GM12878 (cell line): Measurements from ENCODE around the gene DDC. TPM values are rescaled to one million over a fixed set of nuclear protein-coding genes. Genes with fewer than 3 reads are reported as not detected.
"Not testable (repeated sequence)": the region's sequence is repeated elsewhere in the genome, so short reads cannot be mapped to it uniquely, and the experiment has no call there.

Source experiments
- ATAC-seq: fragments of 200-7000 bp; cut with Tn5 transposase; 3 replicates; pipeline ENCODE4 v1.9.1; 2020; ENCODE audit warnings: mild to moderate bottlenecking, moderate library complexity
- BruUV-seq: library from RNA; stranded (reverse); fragments of 400-500 nt; replicated peaks from 2 replicates; lab custom pipeline; 2021; lab: Mats Ljungman, UMichigan
- CTCF ChIA-PET: fragments of 300-600 bp; sonication (Branson Sonifier 250); formaldehyde crosslinking; extraction: SDS; loops from one replicate; lab custom pipeline; 2021; ENCODE audit warnings: inconsistent platforms; lab: Yijun Ruan, JAX
- POLR2A ChIA-PET: fragments of 350-600 bp; formaldehyde crosslinking; extraction: SDS; loops from one replicate; lab custom pipeline; 2021; ENCODE audit warnings: inconsistent platforms; lab: Charles Lee
- RAD21 ChIA-PET: fragments of 300-600 bp; sonication (Branson Sonifier 250); formaldehyde crosslinking; loops from one replicate; lab custom pipeline; 2023; ENCODE audit warnings: antibody characterized with exemption; ENCODE audit not compliant: unreplicated experiment; lab: Charles Lee
- SMC1A ChIA-PET: fragments of 300-600 bp; sonication (Branson Sonifier 250); formaldehyde crosslinking; loops from one replicate; lab custom pipeline; 2023; ENCODE audit not compliant: unreplicated experiment, uncharacterized antibody; lab: Charles Lee
- DNase-seq: peaks from one replicate; pipeline ENCODE4 v3.0.0-alpha.2; 2011; ENCODE audit warnings: low read depth, low spot score
- FAIRE-seq: peaks from 3 replicates; lab custom pipeline; 2011; peaks lifted over from hg19 to GRCh38; lab: Jason Lieb, UNC
- H2AFZ ChIP-seq: 2 replicates; pipeline ENCODE4 v1.6.0; 2011; ENCODE audit warnings: low read depth, low read length, control low read depth; ENCODE audit not compliant: control insufficient read depth
- H3K27ac ChIP-seq: 2 replicates; pipeline ENCODE4 v1.5.1; 2011; ENCODE audit warnings: control low read depth; ENCODE audit not compliant: control insufficient read depth, insufficient read depth
- H3K27me3 ChIP-seq, 2 experiments: replicated peaks in 1 of 2; 2 replicates each; pipeline versions ENCODE4 v1.6.0 to v1.6.1; 2011; ENCODE audit warnings: low read length in 1 of 2; ENCODE audit not compliant: control insufficient read depth in 2 of 2, insufficient read depth in 2 of 2
- H3K36me3 ChIP-seq, 2 experiments: 2 replicates each; pipeline ENCODE4 v1.5.1; 2011; ENCODE audit warnings: low read length in 1 of 2; ENCODE audit not compliant: control insufficient read depth in 2 of 2, insufficient read depth in 2 of 2
- H3K4me1 ChIP-seq: 2 replicates; pipeline ENCODE4 v1.6.1; 2011; ENCODE audit warnings: mild to moderate bottlenecking, low read length, moderate library complexity, mixed read lengths; ENCODE audit not compliant: control insufficient read depth, insufficient read depth
- H3K4me2 ChIP-seq: 2 replicates; pipeline ENCODE4 v1.6.0; 2011; ENCODE audit warnings: control low read depth; ENCODE audit not compliant: control insufficient read depth, insufficient read depth
- H3K4me3 ChIP-seq: fragments of 200-600 bp; sonication (generic); 2 replicates; pipeline ENCODE4 v1.5.1; 2016
- H3K79me2 ChIP-seq: 2 replicates; pipeline ENCODE4 v1.6.0; 2011; ENCODE audit warnings: low read length; ENCODE audit not compliant: control insufficient read depth, insufficient read depth
- H3K9ac ChIP-seq: 2 replicates; pipeline ENCODE4 v1.8.0; 2011; ENCODE audit warnings: low read length, control low read depth, mixed read lengths; ENCODE audit not compliant: control insufficient read depth, insufficient read depth
- H3K9me3 ChIP-seq: replicated peaks from 3 replicates; pipeline ENCODE4 v1.5.1; 2011; ENCODE audit warnings: mild to moderate bottlenecking, low read length; ENCODE audit not compliant: control insufficient read depth, insufficient read depth
- H4K20me1 ChIP-seq: 2 replicates; pipeline ENCODE4 v1.6.0; 2011; ENCODE audit not compliant: control insufficient read depth, insufficient read depth
- CREM ChIP-seq: IDR thresholded peaks from 2 replicates; pipeline ENCODE4 v1.6.1; 2014; ENCODE audit warnings: antibody characterized with exemption, low read depth
- CUX1 ChIP-seq: IDR thresholded peaks from 2 replicates; pipeline ENCODE4 v1.6.1; 2012; ENCODE audit warnings: improper control_type of control experiment, low read depth, low read length; ENCODE audit not compliant: insufficient replicate concordance
- HDAC2 ChIP-seq: fragments of 200-600 bp; sonication (generic); IDR thresholded peaks from 2 replicates; pipeline ENCODE4 v1.6.1; 2017
- MYC ChIP-seq: IDR thresholded peaks from 2 replicates; pipeline ENCODE4 v1.6.1; 2011; ENCODE audit warnings: mild to moderate bottlenecking, low read length, moderate library complexity, inconsistent platforms; ENCODE audit not compliant: insufficient read depth, insufficient replicate concordance, insufficient read length, severe bottlenecking
- NFIC ChIP-seq: IDR thresholded peaks from 2 replicates; pipeline ENCODE4 v1.6.1; 2012; ENCODE audit warnings: low read depth, mild to moderate bottlenecking, inconsistent platforms, low read length, moderate library complexity
- NR2C1 ChIP-seq: fragments of 450-650 bp; IDR thresholded peaks from 2 replicates; pipeline ENCODE4 v1.6.1; 2017; ENCODE audit warnings: antibody characterized with exemption, mild to moderate bottlenecking, moderate library complexity
- PML ChIP-seq: IDR thresholded peaks from 2 replicates; pipeline ENCODE4 v1.6.1; 2012; ENCODE audit warnings: low read length, inconsistent platforms
- SIX5 ChIP-seq: IDR thresholded peaks from 2 replicates; pipeline ENCODE4 v1.6.1; 2011; ENCODE audit warnings: mild to moderate bottlenecking, low read depth, low read length, moderate library complexity; ENCODE audit not compliant: severe bottlenecking
- SMAD1 ChIP-seq: fragments of 450-650 bp; IDR thresholded peaks from 2 replicates; pipeline ENCODE4 v1.6.1; 2018; ENCODE audit warnings: mild to moderate bottlenecking, low read depth; ENCODE audit not compliant: partially characterized antibody
- SMAD5 ChIP-seq: IDR thresholded peaks from 2 replicates; pipeline ENCODE4 v1.6.1; 2016; ENCODE audit warnings: antibody characterized with exemption, low read depth
- SP1 ChIP-seq: IDR thresholded peaks from one replicate; pipeline ENCODE4 v1.6.1; 2011; ENCODE audit warnings: low read depth, low read length
- SRF ChIP-seq, 2 experiments: IDR thresholded peaks; 2 replicates each; pipeline ENCODE4 v1.6.1; 2011; ENCODE audit warnings: low read depth in 2 of 2, low read length in 2 of 2, mild to moderate bottlenecking in 1 of 2, moderate library complexity in 1 of 2
- USF2 ChIP-seq: IDR thresholded peaks from 2 replicates; pipeline ENCODE4 v1.6.1; 2011; ENCODE audit warnings: low read depth, low read length, improper control_type of control experiment, borderline replicate concordance
- ZBED1 ChIP-seq: IDR thresholded peaks from 2 replicates; pipeline ENCODE4 v1.6.1; 2016; ENCODE audit warnings: borderline replicate concordance
- ZNF207 ChIP-seq: fragments of 450-650 bp; IDR thresholded peaks from 2 replicates; pipeline ENCODE4 v1.6.1; 2014; ENCODE audit warnings: antibody characterized with exemption, mild to moderate bottlenecking, borderline replicate concordance
- WGBS: methylation state at CpG from one replicate; pipeline ENCODE4 v1.1.6; 2016; ENCODE audit warnings: low lambda C conversion rate; ENCODE audit not compliant: insufficient replicate concordance, insufficient coverage; ENCODE audit errors: missing lambda C conversion rate; 5-methylcytosine and 5-hydroxymethylcytosine counted together
- in situ Hi-C: fragments of 300-500 bp; cut with MboI; formaldehyde crosslinking; loops from 9 replicates; pipeline ENCODE4 v1.14.3; 2018; ENCODE audit warnings: mixed read lengths
- intact Hi-C: fragments of 100-400 bp; cut with micrococcal nuclease; formaldehyde crosslinking; loops from one replicate; pipeline ENCODE4 v1.14.2; 2022; ENCODE audit not compliant: unreplicated experiment
- polyA plus RNA-seq, 11 experiments: library from polyadenylated mRNA; depleted of rRNA in 4 of 11; unstranded in 6 of 11; stranded (reverse) in 5 of 11; fragments of >200 nt; fragmentation: Nextera tagmentation in 4 of 11; fragmentation: Illumina TruSeq in 1 of 11; extraction: Ambion mirVana in 4 of 11; extraction: Trizol in 1 of 11; gene quantifications; 1 replicate in 1 of 11; 2 replicates in 10 of 11; pipeline versions ENCODE4 v1.2.1 to v1.2.3, GENCODE V29; 2011 to 2016; ENCODE audit warnings: inconsistent platforms in 2 of 11, missing spikeins in 2 of 11, low read depth in 1 of 11
- total RNA-seq, 4 experiments: library from RNA; depleted of rRNA in 3 of 4; stranded (reverse); fragments of >200 nt in 3 of 4; fragmentation: Illumina TruSeq in 1 of 4; extraction: Trizol in 1 of 4; gene quantifications; 2 replicates each; pipeline versions ENCODE4 v1.2.1 to v1.2.3, GENCODE V29; 2013 to 2021

Gene DDC
- total and polyA plus RNA-seq, 10 of the 15 experiments (the other 5 are each of a cell fraction or from before 2014, with no cell fraction given), result not detected

- Histone ChIP-seq H3K9ac (no peak overlapping the region), H3K4me3 (no peak overlapping the region), H2AFZ (no peak overlapping the region), H3K36me3 (no peaks in the 10 kb centered on the region), H3K27me3 (no peaks in the 10 kb centered on the region), H4K20me1 (no peaks in the 10 kb centered on the region), H3K9me3 (no peaks in the 10 kb centered on the region), H3K79me2 (no peaks in the 10 kb centered on the region), H3K4me1 (no peaks in the 10 kb centered on the region), H3K27ac (no peak overlapping the region), H3K4me2 (no peak overlapping the region)
- in situ Hi-C loops (no loop called here), intact Hi-C loops (no loop called here)
- no peak for FAIRE-seq
- POLR2A ChIA-PET, result no interaction called here
- DNase-seq, result no peak
- CTCF ChIA-PET, result no interaction called here
- WGBS, result 44% methylated on average over 4 of the region's 4 CpGs
- RAD21 ChIA-PET, result no interaction called here
- SMC1A ChIA-PET, result no interaction called here
- TF ChIP-seq SMAD5 (no peak), PML (no peak), CREM (no peak), CUX1 (no peak), MYC (no peak), SP1 (no peak), SIX5 (no peak), ZBED1 (no peak), ZNF207 (no peak), NFIC (no peak), HDAC2 (no peak), USF2 (no peak), SRF (IDR thresholded peaks at IDR 0.05; ENCODE audit: low read depth in 2 of 2, low read length in 2 of 2) (no peak), NR2C1 (no peak), SMAD1 (no peak)
- no peak for ATAC-seq
- no TSS peak for BruUV-seq
Measured at GRCh38 chr7:50552139-50552538, 13.1 kb downstream of the DDC start.

GRCh38 chr7:50545613-50546012 lies 19.6 kb downstream of the DDC start:
- H3K4me3 ChIP-seq, DNase-seq, H3K27me3 ChIP-seq, H3K27ac ChIP-seq, H4K20me1 ChIP-seq, in situ Hi-C loops, H2AFZ ChIP-seq, H3K9me3 ChIP-seq, BruUV-seq, RAD21 ChIA-PET, H3K4me1 ChIP-seq, H3K36me3 ChIP-seq, H3K9ac ChIP-seq, FAIRE-seq, H3K4me2 ChIP-seq, intact Hi-C loops, H3K79me2 ChIP-seq, POLR2A ChIA-PET, ATAC-seq: not testable (repeated sequence)
- 21% methylated on average over 4 of the region's 4 CpGs for whole genome bisulfite sequencing
- CTCF ChIA-PET, result interaction anchor here (1.1 kb wide), 1 partner anchor 34 kb away, joined by 3 read pairs; no protein-coding TSS in a partner anchor
- SMC1A ChIA-PET, result interaction anchor here (1.2 kb wide), 1 partner anchor 12 kb away, joined by 4 read pairs; no protein-coding TSS in a partner anchor
